ENCODE data around the gene ANKLE2.

DNA sequence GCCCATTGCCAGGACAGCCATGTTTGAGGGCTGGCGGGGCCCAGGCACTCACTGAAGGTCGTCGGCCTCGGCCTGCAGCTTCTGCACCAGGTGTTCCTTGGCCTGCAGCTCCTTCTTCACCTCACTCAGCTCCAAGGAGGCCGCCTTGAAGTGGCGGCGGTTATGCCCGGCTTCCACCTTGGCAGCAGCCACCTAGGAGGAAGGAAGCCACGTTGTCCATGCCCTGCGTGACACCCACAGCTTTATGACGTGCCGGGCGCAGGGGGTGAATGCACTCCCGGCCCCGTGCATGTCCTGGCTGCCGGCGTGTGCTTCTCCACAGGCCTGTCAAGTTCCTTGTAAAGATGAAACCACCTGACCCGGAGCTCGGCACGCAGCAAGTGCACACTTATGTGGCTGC, 16.0 kb upstream of the ANKLE2 start:
- TF ChIP-seq POLR2A (IDR thresholded peaks at IDR 0.05; ENCODE audit: low read length): no peak
- TF ChIP-seq HOXB13 (CRISPR knock-in tag; IDR thresholded peaks at IDR 0.05; ENCODE audit: low read depth): no peak
- no peak for TF ChIP-seq CTCF (IDR thresholded peaks at IDR 0.05)
- TF ChIP-seq SREBF2 (IDR thresholded peaks at IDR 0.05): no peak
- no peak for TF ChIP-seq EHMT2 (IDR thresholded peaks at IDR 0.05; ENCODE audit: low read depth)
- no peak for TF ChIP-seq RAD21 (conservative IDR thresholded peaks at IDR 0.05 in 1 of 2, IDR thresholded peaks at IDR 0.05 in 1 of 2)
- no peak for TF ChIP-seq MYC (IDR thresholded peaks at IDR 0.05; ENCODE audit: borderline replicate concordance, low read length)
- TF ChIP-seq RARB (CRISPR knock-in tag; IDR thresholded peaks at IDR 0.05): no peak
- TF ChIP-seq, protein P1, sequence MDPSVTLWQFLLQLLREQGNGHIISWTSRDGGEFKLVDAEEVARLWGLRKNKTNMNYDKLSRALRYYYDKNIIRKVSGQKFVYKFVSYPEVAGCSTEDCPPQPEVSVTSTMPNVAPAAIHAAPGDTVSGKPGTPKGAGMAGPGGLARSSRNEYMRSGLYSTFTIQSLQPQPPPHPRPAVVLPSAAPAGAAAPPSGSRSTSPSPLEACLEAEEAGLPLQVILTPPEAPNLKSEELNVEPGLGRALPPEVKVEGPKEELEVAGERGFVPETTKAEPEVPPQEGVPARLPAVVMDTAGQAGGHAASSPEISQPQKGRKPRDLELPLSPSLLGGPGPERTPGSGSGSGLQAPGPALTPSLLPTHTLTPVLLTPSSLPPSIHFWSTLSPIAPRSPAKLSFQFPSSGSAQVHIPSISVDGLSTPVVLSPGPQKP (IDR thresholded peaks at IDR 0.05; ENCODE audit: low read depth, low read length): no peak
- TF ChIP-seq CHD4 (IDR thresholded peaks at IDR 0.05; ENCODE audit: borderline replicate concordance): no peak
- TF ChIP-seq HOXA7 (CRISPR knock-in tag; IDR thresholded peaks at IDR 0.05): no peak
- no peak for TF ChIP-seq NR3C1 (IDR thresholded peaks at IDR 0.05)

Data from A549 (cell line).